HEK293 (cell line): ENCODE measurements around the gene C2CD2L.

Source experiments
- CTCF ChIA-PET: fragments of 350-600 bp; formaldehyde crosslinking; extraction: SDS; loops from one replicate; lab custom pipeline; 2021; ENCODE audit warnings: antibody characterized with exemption; lab: Yijun Ruan, JAX
- POLR2A ChIA-PET: fragments of 300-600 bp; formaldehyde crosslinking; extraction: SDS; loops from one replicate; lab custom pipeline; 2020; ENCODE audit warnings: antibody characterized with exemption, inconsistent platforms; lab: Yijun Ruan, JAX
- H3K27ac ChIP-seq: fragments of 200-500 bp; sonication (Bioruptor generic); 2 replicates; pipeline ENCODE4 v1.5.1; 2014; ENCODE audit warnings: low read depth, low read length, control low read depth, inconsistent platforms; ENCODE audit errors: extremely low read depth
- H3K36me3 ChIP-seq, 2 experiments: fragments of 200-500 bp in 1 of 2; sonication (Bioruptor generic) in 1 of 2; 1 replicate in 1 of 2; 2 replicates in 1 of 2; pipeline ENCODE4 v1.5.1; 2014 to 2017; ENCODE audit warnings: inconsistent platforms in 2 of 2, low read length in 2 of 2; ENCODE audit not compliant: control insufficient read depth in 2 of 2, insufficient read depth in 1 of 2
- H3K4me1 ChIP-seq: fragments of 200-500 bp; sonication (Bioruptor generic); 2 replicates; pipeline ENCODE4 v1.5.1; 2014; ENCODE audit warnings: mild to moderate bottlenecking, low read length, inconsistent platforms; ENCODE audit not compliant: control insufficient read depth, insufficient read depth
- H3K4me3 ChIP-seq: 2 replicates; pipeline ENCODE4 v1.5.1; 2011; ENCODE audit warnings: low read depth, mild to moderate bottlenecking, control low read depth, low read length, moderate library complexity
- H3K9me3 ChIP-seq: fragments of 200-500 bp; sonication (Bioruptor generic); 2 replicates; pipeline ENCODE4 v1.5.1; 2014; ENCODE audit warnings: low read depth, low read length, inconsistent platforms; ENCODE audit not compliant: control insufficient read depth, insufficient read depth
- INSM2 ChIP-seq: fragments of 450-650 bp; formaldehyde crosslinking; IDR thresholded peaks from 2 replicates; pipeline ENCODE4 v1.5.1; 2016; ENCODE audit warnings: missing biosample characterization, missing genetic modification characterization
- KLF16 ChIP-seq: fragments of 450-650 bp; formaldehyde crosslinking; IDR thresholded peaks from 2 replicates; pipeline ENCODE4 v1.5.1; 2017; ENCODE audit warnings: missing biosample characterization, missing genetic modification characterization
- KLF17 ChIP-seq: fragments of 450-650 bp; formaldehyde crosslinking; IDR thresholded peaks from 2 replicates; pipeline ENCODE4 v1.5.1; 2016; ENCODE audit warnings: missing biosample characterization, missing genetic modification characterization
- KLF8 ChIP-seq: fragments of 450-650 bp; formaldehyde crosslinking; IDR thresholded peaks from 2 replicates; pipeline ENCODE4 v1.5.1; 2016; ENCODE audit warnings: missing biosample characterization, missing genetic modification characterization
- MZF1 ChIP-seq: fragments of 450-650 bp; formaldehyde crosslinking; IDR thresholded peaks from 2 replicates; pipeline ENCODE4 v1.5.1; 2017; ENCODE audit warnings: missing biosample characterization, missing genetic modification characterization, borderline replicate concordance
- PATZ1 ChIP-seq: fragments of 450-650 bp; formaldehyde crosslinking; IDR thresholded peaks from 2 replicates; pipeline ENCODE4 v1.5.1; 2016; ENCODE audit warnings: missing biosample characterization, missing genetic modification characterization
- SP2 ChIP-seq: fragments of 450-650 bp; formaldehyde crosslinking; IDR thresholded peaks from 2 replicates; pipeline ENCODE4 v1.5.1; 2016; ENCODE audit warnings: missing biosample characterization, missing genetic modification characterization
- WT1 ChIP-seq: fragments of 450-650 bp; formaldehyde crosslinking; IDR thresholded peaks from 2 replicates; pipeline ENCODE4 v1.5.1; 2016; ENCODE audit warnings: missing biosample characterization, missing genetic modification characterization
- ZBTB17 ChIP-seq: fragments of 450-650 bp; formaldehyde crosslinking; IDR thresholded peaks from 2 replicates; pipeline ENCODE4 v1.5.1; 2016; ENCODE audit warnings: missing biosample characterization, missing genetic modification characterization
- ZFP3 ChIP-seq: fragments of 450-650 bp; formaldehyde crosslinking; IDR thresholded peaks from 2 replicates; pipeline ENCODE4 v1.5.1; 2016; ENCODE audit warnings: low read depth, missing biosample characterization, missing genetic modification characterization
- ZFP37 ChIP-seq: fragments of 450-650 bp; formaldehyde crosslinking; IDR thresholded peaks from 2 replicates; pipeline ENCODE4 v1.5.1; 2016; ENCODE audit warnings: missing biosample characterization, missing genetic modification characterization
- ZNF169 ChIP-seq: fragments of 450-650 bp; formaldehyde crosslinking; IDR thresholded peaks from 2 replicates; pipeline ENCODE4 v1.5.1; 2016; ENCODE audit warnings: missing biosample characterization, missing genetic modification characterization
- ZNF341 ChIP-seq: fragments of 450-650 bp; formaldehyde crosslinking; IDR thresholded peaks from 2 replicates; pipeline ENCODE4; 2016; ENCODE audit warnings: low read depth, missing biosample characterization, missing genetic modification characterization
- ZNF37A ChIP-seq: fragments of 450-650 bp; IDR thresholded peaks from 2 replicates; pipeline ENCODE4 v1.5.1; 2018; ENCODE audit warnings: missing biosample characterization, missing genetic modification characterization
- ZNF398 ChIP-seq: fragments of 450-650 bp; formaldehyde crosslinking; IDR thresholded peaks from 2 replicates; pipeline ENCODE4 v1.5.1; 2017; ENCODE audit warnings: missing biosample characterization, missing genetic modification characterization
- ZNF544 ChIP-seq: fragments of 450-650 bp; formaldehyde crosslinking; IDR thresholded peaks from 2 replicates; pipeline ENCODE4 v1.5.0; 2017; ENCODE audit warnings: missing biosample characterization, missing genetic modification characterization
- ZNF623 ChIP-seq: fragments of 450-650 bp; formaldehyde crosslinking; IDR thresholded peaks from 2 replicates; pipeline ENCODE4 v1.5.1; 2016; ENCODE audit warnings: missing biosample characterization, missing genetic modification characterization
- ZNF624 ChIP-seq: fragments of 450-650 bp; formaldehyde crosslinking; IDR thresholded peaks from 2 replicates; pipeline ENCODE4 v1.5.1; 2017; ENCODE audit warnings: missing biosample characterization, missing genetic modification characterization
- ZNF629 ChIP-seq: fragments of 450-650 bp; formaldehyde crosslinking; IDR thresholded peaks from 2 replicates; pipeline ENCODE4 v1.5.1; 2017; ENCODE audit warnings: missing biosample characterization, missing genetic modification characterization
- ZNF76 ChIP-seq: fragments of 450-650 bp; formaldehyde crosslinking; IDR thresholded peaks from 2 replicates; pipeline ENCODE4; 2016; ENCODE audit warnings: low read depth, missing biosample characterization, missing genetic modification characterization, borderline replicate concordance
- ZSCAN30 ChIP-seq: fragments of 450-650 bp; IDR thresholded peaks from 2 replicates; pipeline ENCODE4 v1.5.1; 2018; ENCODE audit warnings: missing biosample characterization, mild to moderate bottlenecking, missing genetic modification characterization, moderate library complexity
- TF ChIP-seq, protein P1 (sequence below): fragments of 450-650 bp; formaldehyde crosslinking; conservative IDR thresholded peaks from 2 replicates; pipeline ENCODE4 v1.5.1; 2016; ENCODE audit warnings: low read depth, missing biosample characterization, missing genetic modification characterization
- TF ChIP-seq, protein P2 (sequence below): fragments of 450-650 bp; formaldehyde crosslinking; IDR thresholded peaks from 2 replicates; pipeline ENCODE4 v1.5.1; 2016; ENCODE audit warnings: missing biosample characterization, missing genetic modification characterization

Gene C2CD2L

DNA sequence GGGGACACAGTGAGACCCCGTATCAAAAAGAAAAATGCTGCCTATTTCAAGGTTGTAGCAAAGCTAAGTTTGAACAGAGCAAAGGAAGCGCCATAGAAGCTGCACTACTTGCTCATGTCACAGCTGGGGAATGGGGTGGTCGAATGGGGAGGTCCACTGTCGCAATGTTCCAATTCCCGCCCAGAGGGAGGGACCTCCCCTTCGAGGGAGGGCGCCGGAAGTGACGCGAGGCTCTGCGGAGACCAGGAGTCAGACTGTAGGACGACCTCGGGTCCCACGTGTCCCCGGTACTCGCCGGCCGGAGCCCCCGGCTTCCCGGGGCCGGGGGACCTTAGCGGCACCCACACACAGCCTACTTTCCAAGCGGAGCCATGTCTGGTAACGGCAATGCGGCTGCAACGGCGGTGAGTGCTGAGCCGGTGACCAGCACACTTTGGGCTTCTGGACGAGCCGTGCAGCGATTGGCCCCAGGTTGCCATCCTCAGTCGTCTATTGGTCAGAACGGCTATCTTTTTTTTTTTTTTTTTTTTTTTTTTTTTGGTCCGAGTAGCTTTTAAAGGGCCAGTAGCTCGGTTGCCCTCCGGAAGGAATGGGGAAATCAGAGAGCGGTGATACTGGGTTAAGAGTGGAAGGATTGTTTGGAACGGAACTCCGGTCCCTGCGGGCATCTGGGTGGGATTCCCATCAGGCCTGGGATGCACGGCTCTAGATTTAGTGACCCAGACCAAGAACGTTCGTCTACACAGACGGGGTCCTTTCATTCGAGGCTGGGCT, 22.3 kb upstream of the C2CD2L start, which contains the start of gene HMBS:
HMBS (plus strand) TSS at position 219 of the 774 bp plus-strand sequence; CDS start at position 372, 153 bp downstream.
- Histone ChIP-seq H3K9me3 (no peaks in the 10 kb centered on the region), H3K4me3 (peak within 1 kb of the TSS; percentile 69), H3K4me1 (0 out of 2 replicates have a peak, but pooled peaks cover 3% of the 10 kb centered on the region), H3K36me3 (peaks cover 0 to 47% of the 10 kb centered on the region in 2 experiments; a peak in 2 of 3 replicates), H3K27ac (peak within 1 kb of the TSS; percentile 6; the same call in 1 of the 2 replicates)
- ChIA-PET CTCF (interaction anchor here (0.5 to 1.6 kb wide), 7 partner anchors 19 to 271 kb away, joined by 3 to 5 read pairs (median 3); no protein-coding TSS in a partner anchor), POLR2A (interaction anchor here (0.5 to 3.6 kb wide), 40 partner anchors 8 to 472 kb away, joined by 3 to 65 read pairs (median 4); partner anchors contain the start of genes BCL9L, C2CD2L, CBL and CENATAC)
- peak; percentile 93 for TF ChIP-seq INSM2 (tag by site-specific recombination)
- no peak for TF ChIP-seq ZNF624 (tag by site-specific recombination)
- TF ChIP-seq ZNF623 (tag by site-specific recombination), result 0 out of 2 replicates have a peak, but pooled peaks have one; percentile 10
- TF ChIP-seq, protein P1, sequence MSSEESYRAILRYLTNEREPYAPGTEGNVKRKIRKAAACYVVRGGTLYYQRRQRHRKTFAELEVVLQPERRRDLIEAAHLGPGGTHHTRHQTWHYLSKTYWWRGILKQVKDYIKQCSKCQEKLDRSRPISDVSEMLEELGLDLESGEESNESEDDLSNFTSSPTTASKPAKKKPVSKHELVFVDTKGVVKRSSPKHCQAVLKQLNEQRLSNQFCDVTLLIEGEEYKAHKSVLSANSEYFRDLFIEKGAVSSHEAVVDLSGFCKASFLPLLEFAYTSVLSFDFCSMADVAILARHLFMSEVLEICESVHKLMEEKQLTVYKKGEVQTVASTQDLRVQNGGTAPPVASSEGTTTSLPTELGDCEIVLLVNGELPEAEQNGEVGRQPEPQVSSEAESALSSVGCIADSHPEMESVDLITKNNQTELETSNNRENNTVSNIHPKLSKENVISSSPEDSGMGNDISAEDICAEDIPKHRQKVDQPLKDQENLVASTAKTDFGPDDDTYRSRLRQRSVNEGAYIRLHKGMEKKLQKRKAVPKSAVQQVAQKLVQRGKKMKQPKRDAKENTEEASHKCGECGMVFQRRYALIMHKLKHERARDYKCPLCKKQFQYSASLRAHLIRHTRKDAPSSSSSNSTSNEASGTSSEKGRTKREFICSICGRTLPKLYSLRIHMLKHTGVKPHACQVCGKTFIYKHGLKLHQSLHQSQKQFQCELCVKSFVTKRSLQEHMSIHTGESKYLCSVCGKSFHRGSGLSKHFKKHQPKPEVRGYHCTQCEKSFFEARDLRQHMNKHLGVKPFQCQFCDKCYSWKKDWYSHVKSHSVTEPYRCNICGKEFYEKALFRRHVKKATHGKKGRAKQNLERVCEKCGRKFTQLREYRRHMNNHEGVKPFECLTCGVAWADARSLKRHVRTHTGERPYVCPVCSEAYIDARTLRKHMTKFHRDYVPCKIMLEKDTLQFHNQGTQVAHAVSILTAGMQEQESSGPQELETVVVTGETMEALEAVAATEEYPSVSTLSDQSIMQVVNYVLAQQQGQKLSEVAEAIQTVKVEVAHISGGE (tag by site-specific recombination), result peak; percentile 86
- peak; percentile 42; the same call in 1 of the 2 replicates for TF ChIP-seq ZBTB17 (tag by site-specific recombination)
- TF ChIP-seq ZNF544 (tag by site-specific recombination), result no peak
- no peak for TF ChIP-seq ZFP37 (tag by site-specific recombination)
- 0 out of 2 replicates have a peak, but pooled peaks have one; percentile 32 for TF ChIP-seq KLF8 (tag by site-specific recombination)
- peak; percentile 45; the same call in 1 of the 2 replicates for TF ChIP-seq ZNF341 (tag by site-specific recombination)
- TF ChIP-seq ZSCAN30 (tag by site-specific recombination), result peak; percentile 20; the same call in 1 of the 2 replicates
- TF ChIP-seq KLF17 (tag by site-specific recombination), result peak; percentile 66; the same call in 1 of the 2 replicates
- TF ChIP-seq, protein P2, sequence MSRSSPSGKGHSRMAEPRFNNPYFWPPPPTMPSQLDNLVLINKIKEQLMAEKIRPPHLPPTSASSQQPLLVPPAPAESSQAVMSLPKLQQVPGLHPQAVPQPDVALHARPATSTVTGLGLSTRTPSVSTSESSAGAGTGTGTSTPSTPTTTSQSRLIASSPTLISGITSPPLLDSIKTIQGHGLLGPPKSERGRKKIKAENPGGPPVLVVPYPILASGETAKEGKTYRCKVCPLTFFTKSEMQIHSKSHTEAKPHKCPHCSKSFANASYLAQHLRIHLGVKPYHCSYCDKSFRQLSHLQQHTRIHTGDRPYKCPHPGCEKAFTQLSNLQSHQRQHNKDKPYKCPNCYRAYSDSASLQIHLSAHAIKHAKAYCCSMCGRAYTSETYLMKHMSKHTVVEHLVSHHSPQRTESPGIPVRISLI, result peak; percentile 90
- peak; percentile 70; the same call in 1 of the 2 replicates for TF ChIP-seq WT1
- TF ChIP-seq ZNF398, result peak; percentile 34; the same call in 1 of the 2 replicates
- no peak for TF ChIP-seq ZNF169 (tag by site-specific recombination)
- TF ChIP-seq ZNF37A (tag by site-specific recombination), result no peak
- peak; percentile 72 for TF ChIP-seq PATZ1 (tag by site-specific recombination)
- TF ChIP-seq ZFP3 (tag by site-specific recombination), result no peak
- TF ChIP-seq KLF16, result 0 out of 2 replicates have a peak, but pooled peaks have one; percentile 31
- TF ChIP-seq ZNF629, result peak; percentile 78
- TF ChIP-seq MZF1 (tag by site-specific recombination), result peak; percentile 91
- peak; percentile 27; the same call in 1 of the 2 replicates for TF ChIP-seq ZNF76 (tag by site-specific recombination)
- peak; percentile 93 for TF ChIP-seq SP2
